HepG2 (cell line): ENCODE measurements around the gene GPR62. TPM values are rescaled to one million over a fixed set of nuclear protein-coding genes. Genes with fewer than 3 reads are reported as not detected.

Experiments
- CERS6 ChIP-seq: sonication (generic); formaldehyde crosslinking; IDR thresholded peaks from 2 replicates; pipeline ENCODE4 v1.5.0; 2020; ENCODE audit warnings: missing genetic modification reagents
- EED ChIP-seq: sonication (generic); formaldehyde crosslinking; IDR thresholded peaks from 2 replicates; pipeline ENCODE4 v1.5.0; 2020; ENCODE audit warnings: mild to moderate bottlenecking, missing genetic modification reagents
- GFI1 ChIP-seq: sonication (generic); formaldehyde crosslinking; IDR thresholded peaks from 2 replicates; pipeline ENCODE4 v1.5.0; 2020; ENCODE audit warnings: missing genetic modification reagents, mild to moderate bottlenecking, borderline replicate concordance
- GPN1 ChIP-seq: sonication (generic); formaldehyde crosslinking; IDR thresholded peaks from 2 replicates; pipeline ENCODE4 v1.5.1; 2020; ENCODE audit warnings: missing genetic modification reagents, borderline replicate concordance
- HNF1B ChIP-seq: sonication (generic); formaldehyde crosslinking; IDR thresholded peaks from 2 replicates; pipeline ENCODE4 v1.5.1; 2020; ENCODE audit warnings: mild to moderate bottlenecking, moderate library complexity, missing genetic modification reagents
- HOXD1 ChIP-seq: sonication (generic); formaldehyde crosslinking; IDR thresholded peaks from 2 replicates; pipeline ENCODE4 v1.5.0; 2020; ENCODE audit warnings: missing genetic modification reagents
- MATR3 ChIP-seq: sonication (generic); formaldehyde crosslinking; IDR thresholded peaks from 2 replicates; pipeline ENCODE4 v1.4.0; 2020; ENCODE audit warnings: missing genetic modification reagents
- NCOA5 ChIP-seq: sonication (generic); formaldehyde crosslinking; IDR thresholded peaks from 2 replicates; pipeline ENCODE4 v1.4.0; 2020; ENCODE audit warnings: missing genetic modification reagents
- PRDM15 ChIP-seq: sonication (generic); formaldehyde crosslinking; IDR thresholded peaks from 2 replicates; pipeline ENCODE4 v1.4.0; 2020; ENCODE audit warnings: missing genetic modification reagents
- SATB2 ChIP-seq: sonication (generic); formaldehyde crosslinking; IDR thresholded peaks from 2 replicates; pipeline ENCODE4 v1.5.0; 2020; ENCODE audit warnings: missing genetic modification reagents
- SP140L ChIP-seq: sonication (generic); formaldehyde crosslinking; IDR thresholded peaks from 2 replicates; pipeline ENCODE4 v1.4.0; 2020; ENCODE audit warnings: missing genetic modification reagents, borderline replicate concordance
- U2AF2 ChIP-seq: fragments of 200-400 bp; formaldehyde crosslinking; IDR thresholded peaks from 2 replicates; pipeline ENCODE4 v1.6.1; 2017; ENCODE audit warnings: low read depth, mild to moderate bottlenecking, low read length
- ZNF17 ChIP-seq: sonication (generic); formaldehyde crosslinking; IDR thresholded peaks from 2 replicates; pipeline ENCODE4 v1.5.0; 2020; ENCODE audit warnings: mild to moderate bottlenecking, missing genetic modification reagents
- ZNF468 ChIP-seq: sonication (generic); formaldehyde crosslinking; IDR thresholded peaks from 2 replicates; pipeline ENCODE4 v1.8.0; 2022; ENCODE audit warnings: mild to moderate bottlenecking, moderate library complexity, missing genetic modification reagents
- ZNF510 ChIP-seq: sonication (generic); formaldehyde crosslinking; IDR thresholded peaks from 2 replicates; pipeline ENCODE4 v1.4.0; 2020; ENCODE audit warnings: low read depth, mild to moderate bottlenecking, missing genetic modification reagents
- ZNF512B ChIP-seq: sonication (generic); formaldehyde crosslinking; IDR thresholded peaks from 2 replicates; pipeline ENCODE4 v1.5.1; 2020; ENCODE audit warnings: missing genetic modification reagents, mild to moderate bottlenecking, borderline replicate concordance
- ZNF75D ChIP-seq: sonication (generic); formaldehyde crosslinking; IDR thresholded peaks from 2 replicates; pipeline ENCODE4 v1.8.1; 2023; ENCODE audit warnings: missing genetic modification reagents, mild to moderate bottlenecking, borderline replicate concordance
- ZSCAN5A ChIP-seq: sonication (generic); formaldehyde crosslinking; IDR thresholded peaks from 2 replicates; pipeline ENCODE4 v1.8.0; 2022; ENCODE audit warnings: mild to moderate bottlenecking, missing genetic modification reagents, borderline replicate concordance
- polyA plus RNA-seq, 8 experiments: library from polyadenylated mRNA; depleted of rRNA in 3 of 8; stranded (reverse) in 7 of 8; unstranded in 1 of 8; fragments of >200 nt; fragmentation: Illumina TruSeq in 4 of 8; extraction: Trizol in 4 of 8; gene quantifications; 2 replicates each; pipeline versions ENCODE4 v1.2.1 to v1.2.3, GENCODE V29; 2011 to 2016; ENCODE audit warnings: low read depth in 4 of 8, missing spikeins in 1 of 8, mixed read lengths in 1 of 8; ENCODE audit not compliant: insufficient read depth in 1 of 8
- total RNA-seq, 5 experiments: library from RNA; depleted of rRNA; stranded (reverse); fragments of >200 nt; fragmentation: Illumina TruSeq; extraction: Trizol; gene quantifications; 2 replicates each; pipeline ENCODE4 v1.2.3, GENCODE V29; 2016; ENCODE audit warnings: low read depth in 1 of 5

The GPR62 gene
- total and polyA plus RNA-seq, 2 of the 13 experiments (the other 11 are each of a cell fraction or from before 2014, with no cell fraction given), result not detected

- TF ChIP-seq CERS6 (CRISPR knock-in tag) (no peak), SP140L (CRISPR knock-in tag) (no peak), ZNF17 (no peak), GPN1 (CRISPR knock-in tag) (no peak), HNF1B (0 out of 2 replicates have a peak, but pooled peaks have one; percentile 38), PRDM15 (CRISPR knock-in tag) (0 out of 2 replicates have a peak, but pooled peaks have one; percentile 10), ZNF510 (CRISPR knock-in tag) (no peak), SATB2 (CRISPR knock-in tag) (no peak; the same call in 1 of the 2 replicates), ZNF75D (CRISPR knock-in tag) (no peak), GFI1 (CRISPR knock-in tag) (peak; percentile 79; the same call in 1 of the 2 replicates), U2AF2 (no peak), HOXD1 (peak; percentile 58; the same call in 1 of the 2 replicates), ZSCAN5A (CRISPR knock-in tag) (no peak), ZNF512B (no peak), EED (CRISPR knock-in tag) (no peak; the same call in none of the 2 replicates), NCOA5 (no peak), MATR3 (no peak), ZNF468 (CRISPR knock-in tag) (0 out of 2 replicates have a peak, but pooled peaks have one; percentile 34)
Measured at GRCh38 chr3:51941798-51942602, 13.2 kb upstream of the GPR62 start, which contains the start of the genes PARP3 and RRP9 (continued).
